NCI-H128 (cell line): ENCODE measurements around the gene DOHH.
"Not testable (repeated sequence)": the region's sequence is repeated elsewhere in the genome, so short reads cannot be mapped to it uniquely, and the experiment has no call there.

Source experiments
- DNase-seq: peaks from one replicate; lab custom pipeline; 2025; ENCODE audit not compliant: unreplicated experiment; lab: John Stamatoyannopoulos, UW

The DOHH gene

DNA sequence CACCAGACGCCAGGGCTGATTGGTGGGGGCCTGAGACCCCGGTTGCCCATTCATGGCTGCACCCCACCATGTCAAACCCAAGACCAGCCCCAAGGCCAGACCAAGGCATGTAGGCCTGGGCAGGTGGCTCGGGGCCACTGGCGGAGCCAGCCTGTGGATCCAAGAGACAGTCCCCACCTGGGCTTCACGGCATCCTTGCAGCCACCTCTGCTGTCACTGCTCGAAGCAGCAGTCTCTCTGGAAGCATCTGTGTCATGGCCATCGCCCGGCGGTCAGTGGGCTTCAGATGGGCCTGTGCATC, 34.7 kb upstream of the DOHH start:
- no peak for DNase-seq

DNA sequence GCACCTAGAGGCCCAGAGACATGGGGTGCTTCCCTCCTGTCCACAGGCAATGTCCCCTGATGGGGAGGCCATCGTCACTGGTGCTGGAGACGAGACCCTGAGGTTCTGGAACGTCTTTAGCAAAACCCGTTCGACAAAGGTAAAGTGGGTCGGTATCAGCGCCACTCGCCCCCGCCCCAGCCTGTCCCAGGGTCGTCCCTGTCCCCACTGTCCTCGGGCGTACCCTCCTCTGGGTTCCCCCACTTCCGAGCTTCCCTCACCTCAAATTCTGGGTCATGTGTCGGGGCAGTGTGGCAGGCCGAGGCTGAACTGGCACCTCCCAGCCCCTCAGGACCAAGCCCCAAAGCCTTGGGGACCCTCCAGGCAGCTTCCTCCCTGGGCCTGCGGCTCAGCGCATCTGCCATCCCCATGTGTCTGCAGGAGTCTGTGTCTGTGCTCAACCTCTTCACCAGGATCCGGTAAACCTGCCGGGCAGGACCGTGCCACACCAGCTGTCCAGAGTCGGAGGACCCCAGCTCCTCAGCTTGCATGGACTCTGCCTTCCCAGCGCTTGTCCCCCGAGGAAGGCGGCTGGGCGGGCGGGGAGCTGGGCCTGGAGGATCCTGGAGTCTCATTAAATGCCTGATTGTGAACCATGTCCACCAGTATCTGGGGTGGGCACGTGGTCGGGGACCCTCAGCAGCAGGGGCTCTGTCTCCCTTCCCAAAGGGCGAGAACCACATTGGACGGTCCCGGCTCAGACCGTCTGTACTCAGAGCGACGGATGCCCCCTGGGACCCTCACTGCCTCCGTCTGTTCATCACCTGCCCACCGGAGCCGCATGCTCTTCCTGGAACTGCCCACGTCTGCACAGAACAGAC, 34.1 kb upstream of the DOHH start:
- no peak for DNase-seq

- DNase-seq = no peak
Observed at GRCh38 chr19:3533563-3534216, 33.2 kb upstream of the DOHH start.

GRCh38 chr19:3533033-3533432, 32.6 kb upstream of the DOHH start:
- DNase-seq = no peak

- no peak for DNase-seq
Observed at GRCh38 chr19:3532154-3532786, 31.8 kb upstream of the DOHH start.

DNA sequence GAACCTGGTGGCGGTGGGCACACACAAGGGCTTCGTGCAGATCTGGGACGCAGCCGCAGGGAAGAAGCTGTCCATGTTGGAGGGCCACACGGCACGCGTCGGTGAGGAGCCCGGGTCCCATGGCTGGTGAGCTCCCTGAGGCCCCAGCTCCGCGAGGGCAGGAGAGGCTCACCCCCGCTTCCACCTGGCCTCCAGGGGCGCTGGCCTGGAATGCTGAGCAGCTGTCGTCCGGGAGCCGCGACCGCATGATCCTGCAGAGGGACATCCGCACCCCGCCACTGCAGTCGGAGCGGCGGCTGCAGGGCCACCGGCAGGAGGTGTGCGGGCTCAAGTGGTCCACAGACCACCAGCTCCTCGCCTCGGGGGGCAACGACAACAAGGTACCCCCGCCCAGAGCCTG, 31.2 kb upstream of the DOHH start:
- no peak for DNase-seq

GRCh38 chr19:3530389-3530788, 29.9 kb upstream of the DOHH start:
- DNase-seq = no peak

DNA sequence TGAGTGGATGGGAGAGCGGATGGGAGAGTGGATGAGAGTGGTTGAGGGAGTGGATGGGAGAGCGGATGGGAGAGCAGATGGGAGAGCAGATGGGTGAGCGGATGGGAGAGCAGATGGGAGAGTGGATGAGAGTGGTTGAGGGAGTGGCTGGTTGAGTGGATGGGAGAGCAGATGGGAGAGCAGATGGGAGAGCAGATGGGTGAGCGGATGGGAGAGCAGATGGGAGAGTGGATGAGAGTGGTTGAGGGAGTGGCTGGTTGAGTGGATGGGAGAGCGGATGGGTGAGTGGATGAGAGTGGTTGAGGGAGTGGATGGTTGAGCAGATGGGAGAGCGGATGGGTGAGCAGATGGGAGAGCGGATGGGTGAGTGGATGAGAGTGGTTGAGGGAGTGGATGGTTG, 28.8 kb upstream of the DOHH start:
- not testable (repeated sequence) for DNase-seq

GRCh38 chr19:3528539-3529211, 28.2 kb upstream of the DOHH start:
- DNase-seq = no peak

GRCh38 chr19:3528080-3528479, 27.6 kb upstream of the DOHH start:
- DNase-seq = no peak

DNA sequence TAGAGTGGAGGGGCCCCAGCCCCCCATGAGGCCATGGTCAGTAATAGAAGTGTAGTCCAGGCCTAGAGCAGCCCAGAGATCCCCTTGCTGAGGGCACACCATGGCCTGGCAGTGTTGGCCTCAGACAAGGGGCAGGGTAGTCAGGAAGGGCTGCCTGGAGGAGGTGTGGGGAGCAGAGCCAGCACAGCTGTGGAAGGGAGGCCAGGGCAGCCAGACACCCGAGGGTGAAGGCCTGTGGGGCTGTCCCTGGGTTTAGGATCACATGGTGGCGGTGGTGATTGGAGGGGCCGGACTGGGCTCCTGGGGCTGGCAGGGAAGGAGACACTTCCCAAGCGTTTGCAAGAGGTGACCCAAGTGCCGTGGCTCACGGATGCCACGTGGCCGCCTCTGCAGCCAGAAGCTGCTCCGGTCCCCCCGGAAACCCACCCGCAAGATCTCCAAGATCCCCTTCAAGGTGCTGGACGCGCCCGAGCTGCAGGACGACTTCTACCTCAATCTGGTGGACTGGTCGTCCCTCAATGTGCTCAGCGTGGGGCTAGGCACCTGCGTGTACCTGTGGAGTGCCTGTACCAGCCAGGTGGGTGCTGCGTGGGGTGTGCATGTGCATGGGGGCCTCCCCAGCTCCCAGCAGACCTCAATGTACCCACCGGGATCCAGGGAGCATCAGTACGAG, 26.9 kb upstream of the DOHH start:
- DNase-seq = no peak

DNA sequence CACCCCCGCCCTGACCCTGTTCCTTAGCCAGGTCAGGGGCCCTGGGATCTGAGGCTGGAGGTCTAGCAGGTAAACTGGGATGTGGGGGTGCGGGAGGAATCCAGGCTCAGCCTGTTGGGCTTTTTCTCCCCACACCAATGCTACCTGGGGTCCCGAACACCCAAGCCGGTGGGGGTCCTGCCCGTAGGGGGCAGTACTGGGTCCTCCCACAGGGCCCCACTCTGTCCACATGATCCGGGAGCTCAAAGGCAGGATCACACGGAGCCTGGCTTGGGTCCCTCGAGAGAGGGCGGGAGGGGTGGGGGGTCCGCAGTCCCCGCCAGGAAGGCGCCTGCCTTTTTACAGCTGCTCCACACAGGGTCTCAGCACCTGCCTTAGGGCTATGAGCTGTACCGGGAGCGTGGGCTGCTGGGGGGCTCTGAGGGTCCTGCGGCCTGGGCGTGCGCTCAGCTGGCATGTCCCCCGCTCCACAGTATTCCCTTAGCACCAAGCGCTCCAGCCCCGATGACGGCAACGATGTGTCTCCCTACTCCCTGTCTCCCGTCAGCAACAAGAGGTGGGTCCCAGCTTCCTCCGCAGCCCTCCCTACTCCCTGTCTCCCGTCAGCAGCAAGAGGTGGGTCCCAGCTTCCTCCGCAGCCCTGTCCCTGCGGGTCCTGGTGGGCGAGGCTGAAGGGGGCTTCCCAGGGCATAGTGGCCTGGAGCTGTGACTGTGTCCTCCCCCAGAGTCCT, 26.2 kb upstream of the DOHH start:
- no peak for DNase-seq

- DNase-seq = no peak
Observed at GRCh38 chr19:3524904-3525451, 24.5 kb upstream of the DOHH start.

DNA sequence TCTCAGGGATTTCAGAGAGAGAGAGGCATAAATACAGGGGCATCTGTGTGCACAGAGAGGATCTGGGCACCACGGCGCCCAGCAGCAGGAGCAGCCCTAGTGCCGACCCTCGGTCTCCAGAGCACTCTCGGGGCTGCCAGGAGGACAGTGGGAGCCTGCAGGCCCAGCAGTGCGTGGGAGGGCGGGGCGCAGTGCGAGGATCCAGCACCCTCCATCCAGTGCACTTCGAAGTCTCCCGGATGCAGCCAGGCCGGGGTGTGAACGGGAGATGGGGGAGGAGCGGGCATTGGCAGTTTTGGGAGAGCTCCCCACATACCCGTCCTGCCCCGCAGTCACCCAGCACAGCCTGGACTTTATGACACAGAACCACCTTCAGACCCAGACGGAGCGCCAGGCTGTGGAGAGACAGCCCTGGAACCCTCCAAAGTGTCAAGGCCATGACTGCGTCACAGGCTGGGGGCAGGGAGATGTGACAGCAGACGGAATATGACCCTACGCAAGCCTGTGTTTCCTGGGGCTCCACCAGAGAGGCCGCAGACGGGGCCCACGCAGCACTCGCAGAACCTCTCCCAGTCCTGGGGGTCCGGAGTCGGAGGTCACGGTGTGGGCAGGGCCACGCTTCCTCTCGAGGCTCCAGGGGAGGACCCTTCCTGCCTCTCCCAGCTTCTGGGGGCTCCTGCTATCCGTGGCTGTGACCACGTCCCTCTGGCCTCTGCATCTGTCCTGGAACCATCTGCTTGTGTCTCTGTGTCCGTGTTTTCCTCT, 23.8 kb upstream of the DOHH start:
- no peak for DNase-seq

- no peak for DNase-seq
Observed at GRCh38 chr19:3523361-3524077, 23.0 kb upstream of the DOHH start.

GRCh38 chr19:3522421-3523360, 22.2 kb upstream of the DOHH start:
- DNase-seq = no peak

- no peak for DNase-seq
Observed at GRCh38 chr19:3521104-3521445, 20.6 kb upstream of the DOHH start.
